Osteocyte (in vitro differentiated cells): ENCODE results near the gene CASP7. TPM values are rescaled to one million over a fixed set of nuclear protein-coding genes. Genes with fewer than 3 reads are reported as not detected.

Source experiments
- DNase-seq: peaks from one replicate; pipeline ENCODE4 v3.0.0; 2021; ENCODE audit warnings: mixed read lengths; ENCODE audit not compliant: unreplicated experiment; ENCODE audit errors: extremely low spot score
- H3K27ac Mint-ChIP-seq: one replicate; pipeline ENCODE4 v1.8.0; 2021; ENCODE audit warnings: mild to moderate bottlenecking, mixed read lengths; ENCODE audit not compliant: unreplicated experiment
- H3K27me3 Mint-ChIP-seq: one replicate; pipeline ENCODE4 v1.8.0; 2021; ENCODE audit warnings: mixed read lengths; ENCODE audit not compliant: unreplicated experiment
- H3K36me3 Mint-ChIP-seq: one replicate; pipeline ENCODE4 v1.8.0; 2021; ENCODE audit warnings: mixed read lengths; ENCODE audit not compliant: unreplicated experiment
- H3K4me1 Mint-ChIP-seq: one replicate; pipeline ENCODE4 v1.8.0; 2021; ENCODE audit warnings: mixed read lengths; ENCODE audit not compliant: unreplicated experiment
- H3K4me3 Mint-ChIP-seq: one replicate; pipeline ENCODE4 v1.8.0; 2021; ENCODE audit warnings: mild to moderate bottlenecking, moderate library complexity, mixed read lengths; ENCODE audit not compliant: unreplicated experiment
- H3K9me3 Mint-ChIP-seq: one replicate; pipeline ENCODE4 v1.8.0; 2021; ENCODE audit warnings: mixed read lengths; ENCODE audit not compliant: unreplicated experiment
- total RNA-seq: library from RNA; stranded (reverse); gene quantifications from 2 replicates; pipeline ENCODE4 v1.2.1, GENCODE V29; 2021
- TF ChIP-seq, protein P1 (sequence below): fragments of 200-600 bp; sonication (generic); IDR thresholded peaks from 2 replicates; pipeline ENCODE4 v1.5.0; 2021; ENCODE audit warnings: antibody characterized with exemption, mild to moderate bottlenecking, moderate library complexity

CASP7 gene
- total RNA-seq, 1 donor from 2014 or later, result 30.1 TPM

GRCh38 chr10:113704637-113705343 lies 25.1 kb downstream of the CASP7 start:
- Mint-ChIP-seq H3K9me3 (no peaks in the 10 kb centered on the region), H3K27me3 (no peaks in the 10 kb centered on the region), H3K4me1 (peaks cover 46% of the 10 kb centered on the region), H3K27ac (peak overlapping the region; percentile 83), H3K4me3 (no peak overlapping the region), H3K36me3 (peaks cover 17% of the 10 kb centered on the region)
- no peak for DNase-seq
- TF ChIP-seq, protein P1, sequence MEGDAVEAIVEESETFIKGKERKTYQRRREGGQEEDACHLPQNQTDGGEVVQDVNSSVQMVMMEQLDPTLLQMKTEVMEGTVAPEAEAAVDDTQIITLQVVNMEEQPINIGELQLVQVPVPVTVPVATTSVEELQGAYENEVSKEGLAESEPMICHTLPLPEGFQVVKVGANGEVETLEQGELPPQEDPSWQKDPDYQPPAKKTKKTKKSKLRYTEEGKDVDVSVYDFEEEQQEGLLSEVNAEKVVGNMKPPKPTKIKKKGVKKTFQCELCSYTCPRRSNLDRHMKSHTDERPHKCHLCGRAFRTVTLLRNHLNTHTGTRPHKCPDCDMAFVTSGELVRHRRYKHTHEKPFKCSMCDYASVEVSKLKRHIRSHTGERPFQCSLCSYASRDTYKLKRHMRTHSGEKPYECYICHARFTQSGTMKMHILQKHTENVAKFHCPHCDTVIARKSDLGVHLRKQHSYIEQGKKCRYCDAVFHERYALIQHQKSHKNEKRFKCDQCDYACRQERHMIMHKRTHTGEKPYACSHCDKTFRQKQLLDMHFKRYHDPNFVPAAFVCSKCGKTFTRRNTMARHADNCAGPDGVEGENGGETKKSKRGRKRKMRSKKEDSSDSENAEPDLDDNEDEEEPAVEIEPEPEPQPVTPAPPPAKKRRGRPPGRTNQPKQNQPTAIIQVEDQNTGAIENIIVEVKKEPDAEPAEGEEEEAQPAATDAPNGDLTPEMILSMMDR, result peak; percentile 78

DNA sequence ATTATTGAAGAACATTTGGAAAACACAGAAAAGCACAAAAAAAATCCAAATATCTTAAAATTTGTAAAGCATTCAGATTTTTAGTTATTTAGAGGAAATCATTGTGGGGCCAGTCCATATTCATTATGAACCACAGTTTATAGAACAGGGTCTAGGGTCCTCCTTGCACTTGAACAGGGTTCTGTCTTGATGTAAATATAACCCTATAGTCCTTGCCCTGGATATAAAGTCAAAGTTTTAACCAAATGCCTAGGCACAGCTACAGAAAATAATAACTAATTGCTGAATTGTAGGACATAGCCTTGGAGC lies 25.6 kb downstream of the CASP7 start:
- TF ChIP-seq, protein P1, result no peak
- peak overlapping the region; percentile 83 for H3K27ac Mint-ChIP-seq
- no peak for DNase-seq
- no peaks in the 10 kb centered on the region for H3K9me3 Mint-ChIP-seq
- H3K4me3 Mint-ChIP-seq, result no peak overlapping the region
- no peaks in the 10 kb centered on the region for H3K27me3 Mint-ChIP-seq
- peaks cover 12% of the 10 kb centered on the region for H3K36me3 Mint-ChIP-seq
- H3K4me1 Mint-ChIP-seq, result peaks cover 52% of the 10 kb centered on the region

DNA sequence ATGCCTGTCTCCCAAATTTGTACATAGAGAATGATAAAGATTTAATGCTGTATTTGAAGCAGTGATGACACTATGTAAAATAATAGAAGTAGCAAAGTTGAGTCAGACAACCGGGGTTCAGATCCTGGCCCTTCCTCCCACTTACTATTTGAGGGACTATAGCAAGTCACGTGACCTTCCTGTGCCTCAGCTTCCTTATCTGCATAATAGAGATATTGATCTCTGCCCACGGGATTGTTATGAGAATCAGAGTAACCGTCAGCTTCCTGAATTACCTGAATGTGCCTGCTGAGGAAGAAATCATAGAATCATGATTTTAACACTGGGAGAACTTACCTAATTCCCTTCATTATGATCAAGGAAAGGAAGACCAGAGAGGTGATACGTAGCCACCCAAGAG lies 26.9 kb downstream of the CASP7 start:
- H3K4me1 Mint-ChIP-seq, result peaks cover 65% of the 10 kb centered on the region

GRCh38 chr10:113708640-113709039 lies 28.9 kb downstream of the CASP7 start:
- peaks cover 66% of the 10 kb centered on the region for H3K4me1 Mint-ChIP-seq
- H3K36me3 Mint-ChIP-seq, result no peaks in the 10 kb centered on the region
- H3K27ac Mint-ChIP-seq, result peak overlapping the region; percentile 98
- no peak for DNase-seq
- peak overlapping the region; percentile 66 for H3K4me3 Mint-ChIP-seq
- TF ChIP-seq, protein P1, result no peak
- H3K27me3 Mint-ChIP-seq, result no peaks in the 10 kb centered on the region
- no peaks in the 10 kb centered on the region for H3K9me3 Mint-ChIP-seq

More for the DNA sequence above, 26.9 kb downstream of the CASP7 start:
- peak overlapping the region; percentile 83 for H3K27ac Mint-ChIP-seq
- H3K4me3 Mint-ChIP-seq, result no peak overlapping the region
- TF ChIP-seq, protein P1, result no peak
- no peak for DNase-seq
- no peaks in the 10 kb centered on the region for H3K9me3 Mint-ChIP-seq
- peaks cover 4% of the 10 kb centered on the region for H3K36me3 Mint-ChIP-seq
- no peaks in the 10 kb centered on the region for H3K27me3 Mint-ChIP-seq

GRCh38 chr10:113709221-113709838 lies 29.6 kb downstream of the CASP7 start:
- no peaks in the 10 kb centered on the region for H3K36me3 Mint-ChIP-seq
- H3K27me3 Mint-ChIP-seq, result no peaks in the 10 kb centered on the region
- H3K9me3 Mint-ChIP-seq, result no peaks in the 10 kb centered on the region
- H3K4me3 Mint-ChIP-seq, result peak overlapping the region; percentile 66
- TF ChIP-seq, protein P1, result no peak
- H3K4me1 Mint-ChIP-seq, result peaks cover 66% of the 10 kb centered on the region
- DNase-seq, result no peak
- H3K27ac Mint-ChIP-seq, result peak overlapping the region; percentile 98
